ENCODE results near the gene HIP1. TPM values are rescaled to one million over a fixed set of nuclear protein-coding genes. Genes with fewer than 3 reads are reported as not detected.
A peak's percentile ranks its signal among the peaks of the same experiment; 100 is the strongest.

HIP1 gene
- total and polyA plus RNA-seq, 2 of the 13 experiments (the other 11 are each of a cell fraction or from before 2014, with no cell fraction given), result 4.5 to 6.2 TPM

DNA sequence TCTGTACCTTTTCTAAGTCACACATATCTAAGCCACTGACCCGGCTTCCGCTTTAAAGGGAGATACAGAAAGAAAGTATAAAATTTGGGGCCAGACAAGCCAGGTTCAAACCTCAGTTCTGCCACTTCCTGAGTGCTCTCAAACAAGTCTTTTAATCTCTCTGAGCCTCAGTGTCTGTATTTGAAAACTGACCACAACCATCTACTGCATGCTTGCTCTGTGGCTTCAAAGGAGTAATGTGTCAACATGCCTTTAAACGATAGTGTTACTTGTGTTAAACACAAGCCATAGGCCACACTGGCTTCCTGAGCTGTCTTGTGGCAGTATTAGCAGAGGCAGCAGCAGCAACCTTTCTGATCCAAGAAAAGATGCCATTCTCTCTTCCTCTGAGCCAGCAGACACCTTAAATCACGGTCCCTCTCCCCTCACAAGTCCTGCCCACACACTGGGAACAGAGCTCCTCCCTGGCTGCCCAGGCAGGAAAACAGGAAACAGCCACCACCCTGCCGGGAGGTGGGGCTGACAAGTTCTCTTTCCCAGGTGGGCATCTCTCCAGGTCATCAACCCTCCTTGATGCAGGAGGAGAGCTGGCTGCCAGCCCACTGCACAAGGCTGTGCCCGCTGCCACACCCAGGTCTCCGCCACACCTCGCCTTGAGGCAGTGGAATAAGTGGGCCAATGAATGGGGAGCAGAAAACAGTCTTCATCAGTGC lies 10.7 kb downstream of the HIP1 start (continued):
- TF ChIP-seq, protein P1, sequence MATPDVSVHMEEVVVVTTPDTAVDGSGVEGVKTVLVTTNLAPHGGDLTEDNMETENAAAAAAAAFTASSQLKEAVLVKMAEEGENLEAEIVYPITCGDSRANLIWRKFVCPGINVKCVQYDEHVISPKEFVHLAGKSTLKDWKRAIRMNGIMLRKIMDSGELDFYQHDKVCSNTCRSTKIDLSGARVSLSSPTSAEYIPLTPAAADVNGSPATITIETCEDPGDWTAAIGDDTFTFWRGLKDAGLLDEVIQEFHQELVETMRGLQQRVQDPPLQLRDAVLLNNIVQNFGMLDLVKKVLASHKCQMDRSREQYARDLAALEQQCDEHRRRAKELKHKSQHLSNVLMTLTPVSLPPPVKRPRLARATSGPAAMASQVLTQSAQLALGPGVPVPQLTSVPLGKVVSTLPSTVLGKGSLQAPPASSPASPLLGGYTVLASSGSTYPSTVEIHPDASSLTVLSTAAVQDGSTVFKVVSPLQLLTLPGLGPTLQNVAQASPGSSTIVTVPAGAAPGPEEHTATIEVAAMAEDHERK (CRISPR knock-in tag; IDR thresholded peaks at IDR 0.05; ENCODE audit: low read depth), result no peak
- no peak for TF ChIP-seq ZNF30 (CRISPR knock-in tag; IDR thresholded peaks at IDR 0.05)
- TF ChIP-seq, protein P2, sequence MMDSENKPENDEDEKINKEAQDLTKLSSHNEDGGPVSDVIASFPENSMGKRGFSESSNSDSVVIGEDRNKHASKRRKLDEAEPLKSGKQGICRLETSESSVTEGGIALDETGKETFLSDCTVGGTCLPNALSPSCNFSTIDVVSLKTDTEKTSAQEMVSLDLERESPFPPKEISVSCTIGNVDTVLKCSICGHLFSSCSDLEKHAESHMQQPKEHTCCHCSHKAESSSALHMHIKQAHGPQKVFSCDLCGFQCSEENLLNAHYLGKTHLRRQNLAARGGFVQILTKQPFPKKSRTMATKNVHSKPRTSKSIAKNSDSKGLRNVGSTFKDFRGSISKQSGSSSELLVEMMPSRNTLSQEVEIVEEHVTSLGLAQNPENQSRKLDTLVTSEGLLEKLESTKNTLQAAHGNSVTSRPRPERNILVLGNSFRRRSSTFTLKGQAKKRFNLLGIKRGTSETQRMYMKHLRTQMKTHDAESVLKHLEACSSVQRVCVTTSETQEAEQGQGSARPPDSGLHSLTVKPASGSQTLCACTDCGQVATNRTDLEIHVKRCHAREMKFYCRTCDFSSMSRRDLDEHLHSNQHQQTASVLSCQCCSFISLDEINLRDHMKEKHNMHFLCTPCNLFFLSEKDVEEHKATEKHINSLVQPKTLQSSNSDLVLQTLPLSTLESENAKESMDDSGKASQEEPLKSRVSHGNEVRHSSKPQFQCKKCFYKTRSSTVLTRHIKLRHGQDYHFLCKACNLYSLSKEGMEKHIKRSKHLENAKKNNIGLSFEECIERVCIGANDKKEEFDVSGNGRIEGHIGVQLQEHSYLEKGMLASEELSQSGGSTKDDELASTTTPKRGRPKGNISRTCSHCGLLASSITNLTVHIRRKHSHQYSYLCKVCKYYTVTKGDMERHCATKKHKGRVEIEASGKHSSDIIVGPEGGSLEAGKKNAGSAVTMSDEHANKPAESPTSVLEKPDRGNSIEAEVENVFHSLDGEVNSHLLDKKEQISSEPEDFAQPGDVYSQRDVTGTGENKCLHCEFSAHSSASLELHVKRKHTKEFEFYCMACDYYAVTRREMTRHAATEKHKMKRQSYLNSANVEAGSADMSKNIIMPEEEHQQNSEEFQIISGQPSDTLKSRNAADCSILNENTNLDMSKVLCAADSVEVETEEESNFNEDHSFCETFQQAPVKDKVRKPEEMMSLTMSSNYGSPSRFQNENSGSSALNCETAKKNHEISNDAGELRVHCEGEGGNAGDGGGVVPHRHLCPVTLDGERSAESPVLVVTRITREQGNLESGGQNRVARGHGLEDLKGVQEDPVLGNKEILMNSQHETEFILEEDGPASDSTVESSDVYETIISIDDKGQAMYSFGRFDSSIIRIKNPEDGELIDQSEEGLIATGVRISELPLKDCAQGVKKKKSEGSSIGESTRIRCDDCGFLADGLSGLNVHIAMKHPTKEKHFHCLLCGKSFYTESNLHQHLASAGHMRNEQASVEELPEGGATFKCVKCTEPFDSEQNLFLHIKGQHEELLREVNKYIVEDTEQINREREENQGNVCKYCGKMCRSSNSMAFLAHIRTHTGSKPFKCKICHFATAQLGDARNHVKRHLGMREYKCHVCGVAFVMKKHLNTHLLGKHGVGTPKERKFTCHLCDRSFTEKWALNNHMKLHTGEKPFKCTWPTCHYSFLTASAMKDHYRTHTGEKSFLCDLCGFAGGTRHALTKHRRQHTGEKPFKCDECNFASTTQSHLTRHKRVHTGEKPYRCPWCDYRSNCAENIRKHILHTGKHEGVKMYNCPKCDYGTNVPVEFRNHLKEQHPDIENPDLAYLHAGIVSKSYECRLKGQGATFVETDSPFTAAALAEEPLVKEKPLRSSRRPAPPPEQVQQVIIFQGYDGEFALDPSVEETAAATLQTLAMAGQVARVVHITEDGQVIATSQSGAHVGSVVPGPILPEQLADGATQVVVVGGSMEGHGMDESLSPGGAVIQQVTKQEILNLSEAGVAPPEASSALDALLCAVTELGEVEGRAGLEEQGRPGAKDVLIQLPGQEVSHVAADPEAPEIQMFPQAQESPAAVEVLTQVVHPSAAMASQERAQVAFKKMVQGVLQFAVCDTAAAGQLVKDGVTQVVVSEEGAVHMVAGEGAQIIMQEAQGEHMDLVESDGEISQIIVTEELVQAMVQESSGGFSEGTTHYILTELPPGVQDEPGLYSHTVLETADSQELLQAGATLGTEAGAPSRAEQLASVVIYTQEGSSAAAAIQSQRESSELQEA (CRISPR knock-in tag; IDR thresholded peaks at IDR 0.05; ENCODE audit: not compliant biosample characterization), result no peak
- TF ChIP-seq MTF1 (CRISPR knock-in tag; IDR thresholded peaks at IDR 0.05), result no peak
- TF ChIP-seq, protein P3, sequence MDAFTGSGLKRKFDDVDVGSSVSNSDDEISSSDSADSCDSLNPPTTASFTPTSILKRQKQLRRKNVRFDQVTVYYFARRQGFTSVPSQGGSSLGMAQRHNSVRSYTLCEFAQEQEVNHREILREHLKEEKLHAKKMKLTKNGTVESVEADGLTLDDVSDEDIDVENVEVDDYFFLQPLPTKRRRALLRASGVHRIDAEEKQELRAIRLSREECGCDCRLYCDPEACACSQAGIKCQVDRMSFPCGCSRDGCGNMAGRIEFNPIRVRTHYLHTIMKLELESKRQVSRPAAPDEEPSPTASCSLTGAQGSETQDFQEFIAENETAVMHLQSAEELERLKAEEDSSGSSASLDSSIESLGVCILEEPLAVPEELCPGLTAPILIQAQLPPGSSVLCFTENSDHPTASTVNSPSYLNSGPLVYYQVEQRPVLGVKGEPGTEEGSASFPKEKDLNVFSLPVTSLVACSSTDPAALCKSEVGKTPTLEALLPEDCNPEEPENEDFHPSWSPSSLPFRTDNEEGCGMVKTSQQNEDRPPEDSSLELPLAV (CRISPR knock-in tag; conservative IDR thresholded peaks at IDR 0.05; ENCODE audit: low read depth), result no peak
- TF ChIP-seq ARID2 (CRISPR knock-in tag; IDR thresholded peaks at IDR 0.05; ENCODE audit: borderline replicate concordance), result no peak
- TF ChIP-seq, protein P4, sequence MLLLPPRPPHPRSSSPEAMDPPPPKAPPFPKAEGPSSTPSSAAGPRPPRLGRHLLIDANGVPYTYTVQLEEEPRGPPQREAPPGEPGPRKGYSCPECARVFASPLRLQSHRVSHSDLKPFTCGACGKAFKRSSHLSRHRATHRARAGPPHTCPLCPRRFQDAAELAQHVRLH (CRISPR knock-in tag; IDR thresholded peaks at IDR 0.05; ENCODE audit: borderline replicate concordance, low read depth), result no peak
- TF ChIP-seq TCF12 (IDR thresholded peaks at IDR 0.05), result no peak
- TF ChIP-seq TCF12 (CRISPR knock-in tag; IDR thresholded peaks at IDR 0.05), result no peak
- TF ChIP-seq ZMAT3 (CRISPR knock-in tag; conservative IDR thresholded peaks at IDR 0.05), result no peak
- no peak for TF ChIP-seq BRD4 (CRISPR knock-in tag; IDR thresholded peaks at IDR 0.05)
- TF ChIP-seq SCMH1 (CRISPR knock-in tag; IDR thresholded peaks at IDR 0.05; ENCODE audit: borderline replicate concordance), result no peak
- TF ChIP-seq SOX13 (IDR thresholded peaks at IDR 0.05), result no peak
- TF ChIP-seq SOX13 (CRISPR knock-in tag; conservative IDR thresholded peaks at IDR 0.05 in 1 of 2, IDR thresholded peaks at IDR 0.05 in 1 of 2), result peak in 1 of 2 experiments; percentile 73; a peak in 2 of 4 replicates
- TF ChIP-seq FOXA1 (IDR thresholded peaks at IDR 0.05), result no peak
- peak; percentile 96 for TF ChIP-seq FOXA1 (CRISPR knock-in tag; IDR thresholded peaks at IDR 0.05)
- 0 out of 2 replicates have a peak, but pooled peaks have one; percentile 21 for TF ChIP-seq ZKSCAN8 (CRISPR knock-in tag; IDR thresholded peaks at IDR 0.05; ENCODE audit: borderline replicate concordance)

Data from HepG2 (cell line).